H1 (cell line): Measurements from ENCODE around the gene TNF. TPM values are rescaled to one million over a fixed set of nuclear protein-coding genes. Genes with fewer than 3 reads are reported as not detected.

Experiments used
- CTCF ChIA-PET: fragments of 300-600 bp; sonication (Branson Sonifier 250); formaldehyde crosslinking; loops from one replicate; lab custom pipeline; 2021; ENCODE audit not compliant: partially characterized antibody; lab: Charles Lee
- POLR2A ChIA-PET: fragments of 300-600 bp; sonication (Branson Sonifier 250); formaldehyde crosslinking; loops from one replicate; lab custom pipeline; 2021; ENCODE audit warnings: inconsistent platforms; ENCODE audit not compliant: partially characterized antibody; lab: Charles Lee
- DNase-seq, 2 experiments: peaks; one replicate each; pipeline versions ENCODE4 v3.0.0 to v3.0.0-alpha.2; 2010 to 2022; ENCODE audit warnings: low spot score in 2 of 2, low read depth in 1 of 2, mixed read lengths in 1 of 2
- FAIRE-seq: peaks from 2 replicates; lab custom pipeline; 2011; peaks lifted over from hg19 to GRCh38; lab: Jason Lieb, UNC
- H2AFZ ChIP-seq: 2 replicates; pipeline ENCODE4 v1.8.1; 2012; ENCODE audit warnings: low read length, inconsistent platforms
- H2AK5ac ChIP-seq: 2 replicates; pipeline ENCODE4 v1.6.1; 2013; ENCODE audit warnings: low read depth, low read length
- H2BK120ac ChIP-seq: replicated peaks from 2 replicates; pipeline ENCODE3; 2013; ENCODE audit warnings: low read depth, low read length, inconsistent platforms
- H2BK12ac ChIP-seq: 2 replicates; pipeline ENCODE4 v1.6.1; 2013; ENCODE audit warnings: low read depth, low read length
- H2BK15ac ChIP-seq: 2 replicates; pipeline ENCODE4 v1.6.1; 2013; ENCODE audit warnings: low read length
- H2BK20ac ChIP-seq: 2 replicates; pipeline ENCODE4 v1.6.1; 2013; ENCODE audit warnings: low read length
- H2BK5ac ChIP-seq: 2 replicates; pipeline ENCODE4 v1.6.1; 2013; ENCODE audit warnings: low read depth, low read length
- H3K14ac ChIP-seq: 2 replicates; pipeline ENCODE4 v1.6.1; 2013; ENCODE audit warnings: inconsistent platforms; ENCODE audit not compliant: insufficient read length
- H3K18ac ChIP-seq: 2 replicates; pipeline ENCODE4 v1.6.1; 2013; ENCODE audit warnings: low read length; ENCODE audit errors: extremely low read depth
- H3K23ac ChIP-seq: 2 replicates; pipeline ENCODE4 v1.6.1; 2013; ENCODE audit warnings: inconsistent platforms; ENCODE audit not compliant: insufficient read length
- H3K23me2 ChIP-seq: 2 replicates; pipeline ENCODE4 v1.6.1; 2013; ENCODE audit warnings: low read depth, low read length
- H3K27ac ChIP-seq: 2 replicates; pipeline ENCODE4 v1.6.1; 2011; ENCODE audit warnings: low read depth, low read length, inconsistent platforms
- H3K27me3 ChIP-seq, 4 experiments: replicated peaks in 1 of 4; 1 replicate in 1 of 4; 2 replicates in 3 of 4; pipeline versions ENCODE4 v1.6.1 to v1.8.1; 2011 to 2013; ENCODE audit warnings: low read length in 3 of 4, mild to moderate bottlenecking in 3 of 4, inconsistent platforms in 2 of 4, mixed read lengths in 2 of 4, moderate library complexity in 1 of 4; ENCODE audit not compliant: control insufficient read depth in 3 of 4, insufficient read depth in 3 of 4; ENCODE audit errors: extremely low read depth in 1 of 4
- H3K36me3 ChIP-seq, 4 experiments: 2 replicates each; pipeline versions ENCODE4 v1.6.1 to v1.8.1; 2011 to 2013; ENCODE audit warnings: mild to moderate bottlenecking in 4 of 4, low read length in 3 of 4, moderate library complexity in 2 of 4, control low read depth in 1 of 4, inconsistent platforms in 1 of 4; ENCODE audit not compliant: insufficient read depth in 4 of 4, control insufficient read depth in 2 of 4
- H3K4ac ChIP-seq: replicated peaks from 2 replicates; pipeline ENCODE3; 2013; ENCODE audit warnings: low read length, low read depth, mixed read lengths, inconsistent platforms; ENCODE audit not compliant: insufficient read length
- H3K4me1 ChIP-seq, 4 experiments: replicated peaks in 1 of 4; 1 replicate in 1 of 4; 2 replicates in 3 of 4; pipeline versions ENCODE4 v1.6.1 to v1.8.1; 2011 to 2013; ENCODE audit warnings: low read length in 3 of 4, inconsistent platforms in 2 of 4, mixed read lengths in 1 of 4; ENCODE audit not compliant: insufficient read depth in 4 of 4, control insufficient read depth in 3 of 4
- H3K4me2 ChIP-seq, 2 experiments: 2 replicates each; pipeline versions ENCODE4 v1.6.1 to v1.8.1; 2011 to 2013; ENCODE audit warnings: low read depth in 2 of 2, low read length in 2 of 2, control low read depth in 1 of 2, inconsistent platforms in 1 of 2, mild to moderate bottlenecking in 1 of 2; ENCODE audit not compliant: insufficient read depth in 1 of 2
- H3K4me3 ChIP-seq, 4 experiments: fragments of 200-600, 300-600 bp in 1 of 4; sonication (generic), shearing (Covaris generic), sonication (Bioruptor Twin) in 1 of 4; 2 replicates each; pipeline versions ENCODE4 v1.5.1 to v1.8.1; 2011 to 2016; ENCODE audit warnings: low read length in 4 of 4, low read depth in 3 of 4, control low read depth in 2 of 4, inconsistent platforms in 2 of 4, mild to moderate bottlenecking in 2 of 4, mixed read lengths in 1 of 4, moderate library complexity in 1 of 4; ENCODE audit not compliant: insufficient read depth in 2 of 4; ENCODE audit errors: extremely low read depth in 1 of 4
- H3K56ac ChIP-seq: replicated peaks from 2 replicates; pipeline ENCODE3; 2013; ENCODE audit warnings: low read depth, mild to moderate bottlenecking, mixed read lengths, low read length, inconsistent platforms; ENCODE audit not compliant: insufficient read length
- H3K79me1 ChIP-seq: 2 replicates; pipeline ENCODE4 v1.6.1; 2013; ENCODE audit warnings: low read depth, low read length, control low read depth
- H3K79me2 ChIP-seq, 2 experiments: 2 replicates each; pipeline versions ENCODE4 v1.6.1 to v1.8.1; 2012 to 2013; ENCODE audit warnings: low read length in 2 of 2, mild to moderate bottlenecking in 2 of 2, inconsistent platforms in 1 of 2; ENCODE audit not compliant: insufficient read depth in 2 of 2, control insufficient read depth in 1 of 2
- H3K9ac ChIP-seq, 4 experiments: replicated peaks in 1 of 4; 1 replicate in 1 of 4; 2 replicates in 3 of 4; pipeline versions ENCODE4 v1.6.1 to v1.8.1; 2011 to 2013; ENCODE audit warnings: low read depth in 3 of 4, low read length in 3 of 4, control low read depth in 2 of 4, mild to moderate bottlenecking in 2 of 4, moderate library complexity in 2 of 4, inconsistent platforms in 1 of 4; ENCODE audit errors: extremely low read depth in 1 of 4
- H3K9me3 ChIP-seq, 2 experiments: 2 replicates each; pipeline versions ENCODE4 v1.6.1 to v1.8.1; 2012 to 2013; ENCODE audit warnings: mild to moderate bottlenecking in 2 of 2, moderate library complexity in 2 of 2, control low read depth in 1 of 2, inconsistent platforms in 1 of 2, low read depth in 1 of 2, low read length in 1 of 2, mixed read lengths in 1 of 2; ENCODE audit not compliant: insufficient read depth in 2 of 2
- H4K20me1 ChIP-seq, 2 experiments: replicated peaks in 1 of 2; 2 replicates each; pipeline versions ENCODE3 to v1.8.1; 2011 to 2013; ENCODE audit warnings: inconsistent platforms in 2 of 2, low read length in 2 of 2, mild to moderate bottlenecking in 1 of 2; ENCODE audit not compliant: insufficient read depth in 2 of 2, control insufficient read depth in 1 of 2
- H4K5ac ChIP-seq: 2 replicates; pipeline ENCODE4 v1.6.1; 2013; ENCODE audit warnings: low read length, low read depth, mixed read lengths, inconsistent platforms; ENCODE audit not compliant: insufficient read length
- H4K8ac ChIP-seq: 2 replicates; pipeline ENCODE4 v1.8.0; 2013; ENCODE audit warnings: mild to moderate bottlenecking, moderate library complexity, low read length, inconsistent platforms; ENCODE audit not compliant: insufficient read depth; ENCODE audit errors: extremely low read depth
- H4K91ac ChIP-seq: replicated peaks from 2 replicates; pipeline ENCODE3; 2013; ENCODE audit warnings: low read length, mixed read lengths, inconsistent platforms; ENCODE audit not compliant: insufficient read length
- HDAC2 ChIP-seq, 2 experiments: fragments of 300-600 bp in 1 of 2; sonication (generic) in 1 of 2; IDR thresholded peaks; 2 replicates each; pipeline ENCODE4 v1.6.1; 2011 to 2012; ENCODE audit warnings: low read depth in 2 of 2, low read length in 2 of 2, mild to moderate bottlenecking in 2 of 2, moderate library complexity in 2 of 2, borderline replicate concordance in 1 of 2, inconsistent platforms in 1 of 2
- HDAC6 ChIP-seq: IDR thresholded peaks from one replicate; pipeline ENCODE4 v1.7.1; 2012; ENCODE audit warnings: low read depth, mild to moderate bottlenecking, inconsistent platforms, low read length, moderate library complexity
- KDM4A ChIP-seq: IDR thresholded peaks from one replicate; pipeline ENCODE4 v1.7.1; 2012; ENCODE audit warnings: low read depth, mild to moderate bottlenecking, moderate library complexity, low read length, inconsistent platforms; ENCODE audit not compliant: severe bottlenecking
- MAFK ChIP-seq: IDR thresholded peaks from 2 replicates; pipeline ENCODE4 v1.6.1; 2012; ENCODE audit warnings: low read depth, mild to moderate bottlenecking, improper control_type of control experiment, low read length
- POU5F1 ChIP-seq: IDR thresholded peaks from 2 replicates; pipeline ENCODE4 v1.6.1; 2011; ENCODE audit warnings: low read depth, mild to moderate bottlenecking, low read length, moderate library complexity
- RBBP5 ChIP-seq: IDR thresholded peaks from 2 replicates; pipeline ENCODE4 v1.7.1; 2012; ENCODE audit warnings: low read depth, mild to moderate bottlenecking, inconsistent platforms, low read length, moderate library complexity, borderline replicate concordance
- SP4 ChIP-seq: IDR thresholded peaks from 2 replicates; pipeline ENCODE4 v1.6.1; 2012; ENCODE audit warnings: low read length, inconsistent platforms
- SRF ChIP-seq: IDR thresholded peaks from 2 replicates; pipeline ENCODE4 v1.6.1; 2011; ENCODE audit warnings: mild to moderate bottlenecking, low read depth, low read length, moderate library complexity
- SUZ12 ChIP-seq: fragments of 200-600 bp; sonication (generic); IDR thresholded peaks from 2 replicates; pipeline ENCODE4 v1.6.1; 2012; ENCODE audit warnings: mild to moderate bottlenecking, inconsistent platforms, low read length, moderate library complexity, mixed read lengths
- TAF7 ChIP-seq: optimal IDR thresholded peaks from 2 replicates; pipeline ENCODE3; 2011; ENCODE audit warnings: low read depth, mild to moderate bottlenecking, inconsistent platforms, low read length, moderate library complexity, borderline replicate concordance
- TEAD4 ChIP-seq: IDR thresholded peaks from 2 replicates; pipeline ENCODE4 v1.6.1; 2012; ENCODE audit warnings: low read depth, low read length, inconsistent platforms, mixed read lengths
- WGBS, 2 experiments: shearing (Covaris generic) in 1 of 2; methylation state at CpG; one replicate each; pipeline versions ENCODE4 v1.1.6 to v1.1.7; 2013 to 2015; ENCODE audit warnings: low lambda C conversion rate in 2 of 2, mixed read lengths in 2 of 2, inconsistent platforms in 1 of 2, low coverage in 1 of 2, missing lambda C conversion rate in 1 of 2; ENCODE audit not compliant: insufficient replicate concordance in 2 of 2, insufficient coverage in 1 of 2, insufficient read length in 1 of 2; ENCODE audit errors: extremely low coverage in 1 of 2, missing lambda C conversion rate in 1 of 2; 5-methylcytosine and 5-hydroxymethylcytosine counted together
- polyA plus RNA-seq, 7 experiments: library from polyadenylated mRNA; depleted of rRNA in 3 of 7; stranded (reverse) in 5 of 7; unstranded in 2 of 7; fragments of >200 nt in 5 of 7; fragments of 200-250 nt in 2 of 7; gene quantifications; 1 replicate in 5 of 7; 2 replicates in 1 of 7; 4 replicates in 1 of 7; pipeline versions ENCODE4 v1.2.1 to v1.2.3, GENCODE V29; 2011 to 2013; ENCODE audit warnings: missing spikeins in 2 of 7, mixed read lengths in 2 of 7
- total RNA-seq: library from RNA; stranded (reverse); fragmentation: NEBNext Ultra II Directional; extraction: Animal tissue kit (Norgen Biotek cat#: 25700); gene quantifications from 2 replicates; pipeline ENCODE4 v1.2.1, GENCODE V29; 2021
- TF ChIP-seq, protein P1 (sequence below): IDR thresholded peaks from 2 replicates; pipeline ENCODE4 v1.6.1; 2011; ENCODE audit warnings: low read depth, mild to moderate bottlenecking, low read length; ENCODE audit not compliant: insufficient read depth

TNF gene
- total and polyA plus RNA-seq, 2 of the 8 experiments (the other 6 are each of a cell fraction or from before 2014, with no cell fraction given) = not detected

DNA sequence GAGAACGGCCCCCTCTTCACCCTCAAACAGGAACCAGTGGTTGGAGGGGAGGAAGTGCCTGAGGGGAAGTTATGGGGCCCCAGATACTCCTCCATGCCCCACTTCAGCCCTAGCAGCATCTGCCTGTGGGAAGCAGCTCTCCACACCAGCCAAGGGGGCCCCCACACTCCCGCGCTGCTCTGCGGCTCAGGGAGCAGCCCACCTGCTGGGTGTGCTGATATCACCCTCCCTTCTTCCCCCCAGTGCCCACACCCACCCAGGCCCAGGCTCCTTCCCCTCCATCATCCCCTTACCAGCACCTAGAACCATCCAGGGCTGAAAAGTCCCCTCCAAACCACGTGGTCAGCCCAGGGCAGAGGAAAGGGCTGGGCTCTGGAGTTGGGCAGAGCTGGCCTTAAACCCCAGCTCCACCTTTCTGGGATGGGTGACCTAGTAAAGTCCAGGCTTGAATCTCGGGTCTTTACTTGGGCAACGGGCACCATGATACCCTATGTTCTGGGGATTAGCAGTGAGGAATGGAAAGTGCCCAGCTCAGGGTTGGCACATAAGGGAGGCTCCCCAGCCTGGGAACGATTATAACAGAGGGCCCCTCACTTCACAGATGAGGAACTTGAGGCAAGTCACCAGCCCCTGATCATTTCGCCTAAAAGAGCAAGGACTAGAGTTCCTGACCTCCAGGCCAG, 11.4 kb downstream of the TNF start:
- Histone ChIP-seq H4K8ac (no peak overlapping the region), H2BK12ac (no peak overlapping the region), H3K27ac (no peak overlapping the region), H2BK120ac (no peak overlapping the region), H2AK5ac (no peak overlapping the region), H3K79me1 (no peaks in the 10 kb centered on the region), H3K56ac (no peak overlapping the region), H2BK20ac (no peak overlapping the region), H3K36me3 (no peaks in the 10 kb centered on the region), H3K18ac (no peak overlapping the region), H3K9ac (no peak overlapping the region), H4K5ac (no peak overlapping the region), H3K4ac (no peak overlapping the region), H4K20me1 (no peaks in the 10 kb centered on the region), H3K4me1 (peaks cover 0 to 5% (median 3%) of the 10 kb centered on the region in 4 experiments; a peak in 5 of 7 replicates), H2BK15ac (no peak overlapping the region), H3K4me3 (no peak overlapping the region), H3K4me2 (no peak overlapping the region), H4K91ac (no peak overlapping the region), H3K23me2 (0 out of 2 replicates have a peak, but pooled peaks cover 2% of the 10 kb centered on the region), H3K9me3 (no peaks in the 10 kb centered on the region), H3K14ac (no peak overlapping the region), H3K79me2 (no peaks in the 10 kb centered on the region), H2AFZ (no peak overlapping the region), H3K27me3 (no peaks in the 10 kb centered on the region; a peak in 2 of 7 replicates), H2BK5ac (no peak overlapping the region), H3K23ac (no peak overlapping the region)
- CTCF ChIA-PET = interaction anchor here (0.9 to 22.0 kb wide), 14 partner anchors 5 to 71 kb away, joined by 3 to 640 read pairs (median 7); partner anchors contain the start of genes AIF1, ATP6V1G2, LST1 and LTB
- POLR2A ChIA-PET = interaction anchor here (0.7 to 3.9 kb wide), 13 partner anchors 8 to 58 kb away, joined by 3 to 16 read pairs (median 4); partner anchors contain the start of genes ATP6V1G2, DDX39B, MCCD1 and NFKBIL1
- 81% methylated on average over 9 of the region's 9 CpGs; no CpG with 5 or more reads in 1 of the 2 experiments for WGBS, 2 experiments
- DNase-seq (no peak), FAIRE-seq (no peak)
- TF ChIP-seq TEAD4 (no peak), POU5F1 (no peak), HDAC2 (IDR thresholded peaks at IDR 0.05; ENCODE audit: borderline replicate concordance in 1 of 2, low read depth in 2 of 2, low read length in 2 of 2) (no peak), SP4 (no peak), MAFK (no peak), KDM4A (no peak), HDAC6 (no peak), RBBP5 (no peak), SRF (no peak), TAF7 (no peak), SUZ12 (no peak)
- TF ChIP-seq, protein P1, sequence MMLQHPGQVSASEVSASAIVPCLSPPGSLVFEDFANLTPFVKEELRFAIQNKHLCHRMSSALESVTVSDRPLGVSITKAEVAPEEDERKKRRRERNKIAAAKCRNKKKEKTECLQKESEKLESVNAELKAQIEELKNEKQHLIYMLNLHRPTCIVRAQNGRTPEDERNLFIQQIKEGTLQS = no peak
